HG02623 (cell line): ENCODE data around the gene NRXN2.

Experiments
- ATAC-seq: cut with Tn5 transposase; IDR thresholded peaks from one replicate; pipeline ENCODE4 v1.9.1; 2021; ENCODE audit warnings: moderate library complexity; ENCODE audit not compliant: unreplicated experiment

The NRXN2 gene

DNA sequence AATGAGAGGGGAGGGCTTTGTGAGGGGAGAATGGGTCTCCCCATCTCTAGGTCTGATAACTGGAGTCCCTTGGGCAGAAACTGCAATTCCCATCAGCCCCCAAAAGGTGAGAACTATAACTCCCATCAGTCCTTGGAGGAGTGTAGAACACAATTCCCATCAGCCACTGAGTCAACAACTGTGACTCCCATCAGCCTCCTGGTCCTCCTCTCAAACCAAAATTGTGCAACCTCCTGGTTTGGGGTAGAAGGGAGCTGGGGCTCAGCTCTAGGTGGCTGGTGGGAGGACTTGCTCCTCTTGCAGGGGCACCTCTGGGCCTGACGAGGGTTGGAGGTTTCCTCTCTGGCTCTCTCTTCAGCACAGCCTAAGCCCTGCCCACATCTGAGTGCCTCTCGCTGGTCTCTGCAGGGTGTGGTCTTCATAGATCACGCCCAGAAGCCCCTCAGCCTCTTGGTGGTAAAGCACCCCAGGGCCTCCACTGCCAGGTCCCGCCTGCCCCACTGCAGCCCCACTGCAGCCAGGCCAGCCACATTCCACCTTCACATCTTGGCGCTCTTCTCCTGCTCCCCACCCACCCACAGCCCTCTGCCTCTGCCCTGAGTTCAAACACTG, 113.5 kb downstream of the NRXN2 start:
- no peak for ATAC-seq

DNA sequence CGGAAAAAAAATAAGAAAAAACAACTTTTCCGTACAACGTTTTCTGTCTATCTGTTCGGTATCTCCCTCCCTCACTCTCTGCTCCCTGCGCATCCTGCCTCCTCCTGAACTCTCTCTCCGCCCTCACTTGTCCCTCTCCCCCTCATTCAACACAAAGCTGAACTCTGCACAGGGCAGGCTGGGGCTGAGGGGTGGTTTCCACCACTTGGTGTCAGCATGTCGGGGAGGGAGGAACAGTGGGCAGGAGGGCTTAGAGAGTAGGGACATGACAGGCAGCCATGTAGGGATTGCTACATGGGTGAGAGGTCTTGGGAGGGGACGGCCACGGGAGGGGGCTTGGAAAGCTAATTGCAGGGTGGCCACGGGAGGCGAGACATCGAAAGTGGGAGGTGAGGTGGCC, 114.4 kb downstream of the NRXN2 start:
- no peak for ATAC-seq

DNA sequence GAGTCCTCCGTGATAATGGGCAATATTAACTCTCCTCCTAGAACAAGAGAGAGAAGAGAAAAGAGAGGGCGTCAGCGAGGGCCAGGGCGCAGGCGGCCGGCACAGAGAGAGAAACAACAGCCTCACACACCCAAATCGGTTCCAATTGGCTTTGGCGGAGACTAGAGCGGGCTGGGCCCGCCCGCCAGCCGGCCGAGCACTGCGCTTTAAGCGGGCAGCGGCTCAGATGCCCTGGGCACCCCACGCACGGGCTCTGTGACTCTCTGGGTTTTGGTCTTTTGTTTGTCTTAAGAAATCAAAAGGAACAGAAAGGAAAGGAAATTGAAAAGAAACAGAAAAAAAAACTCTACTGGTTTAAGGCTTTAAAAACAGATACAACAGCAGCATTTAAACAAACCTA, 115.0 kb downstream of the NRXN2 start:
- ATAC-seq = no peak

GRCh38 chr11:64607381-64607985, 115.5 kb downstream of the NRXN2 start:
- ATAC-seq = no peak

DNA sequence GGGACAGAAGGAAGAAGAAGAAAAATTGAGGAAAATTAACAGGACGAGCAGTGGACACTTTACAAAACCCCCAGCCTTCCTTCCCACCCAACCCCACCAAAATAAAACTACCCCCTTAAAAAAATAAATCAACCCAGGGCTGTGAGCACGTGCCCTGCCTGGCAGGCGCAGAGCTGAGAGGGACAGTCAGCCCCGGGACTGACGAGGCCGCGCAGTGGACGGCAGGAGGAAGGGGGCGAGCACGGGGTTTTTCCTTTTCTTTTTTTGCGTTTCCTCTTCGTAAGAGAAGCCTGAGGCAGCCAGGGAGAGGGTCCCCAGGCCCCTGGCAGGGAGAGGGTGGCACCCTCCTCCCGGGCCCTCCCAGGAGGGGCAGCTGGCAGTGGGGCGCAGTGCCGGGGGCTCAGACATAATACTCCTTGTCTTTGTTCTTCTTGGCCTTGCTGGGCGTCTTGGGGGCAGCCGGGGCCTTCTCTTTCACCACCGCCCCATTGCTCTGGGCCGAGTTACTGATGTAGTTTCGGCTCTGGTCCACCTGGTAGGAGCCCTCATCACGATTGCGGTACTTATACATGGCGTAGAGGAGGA, 116.1 kb downstream of the NRXN2 start:
- ATAC-seq = no peak

DNA sequence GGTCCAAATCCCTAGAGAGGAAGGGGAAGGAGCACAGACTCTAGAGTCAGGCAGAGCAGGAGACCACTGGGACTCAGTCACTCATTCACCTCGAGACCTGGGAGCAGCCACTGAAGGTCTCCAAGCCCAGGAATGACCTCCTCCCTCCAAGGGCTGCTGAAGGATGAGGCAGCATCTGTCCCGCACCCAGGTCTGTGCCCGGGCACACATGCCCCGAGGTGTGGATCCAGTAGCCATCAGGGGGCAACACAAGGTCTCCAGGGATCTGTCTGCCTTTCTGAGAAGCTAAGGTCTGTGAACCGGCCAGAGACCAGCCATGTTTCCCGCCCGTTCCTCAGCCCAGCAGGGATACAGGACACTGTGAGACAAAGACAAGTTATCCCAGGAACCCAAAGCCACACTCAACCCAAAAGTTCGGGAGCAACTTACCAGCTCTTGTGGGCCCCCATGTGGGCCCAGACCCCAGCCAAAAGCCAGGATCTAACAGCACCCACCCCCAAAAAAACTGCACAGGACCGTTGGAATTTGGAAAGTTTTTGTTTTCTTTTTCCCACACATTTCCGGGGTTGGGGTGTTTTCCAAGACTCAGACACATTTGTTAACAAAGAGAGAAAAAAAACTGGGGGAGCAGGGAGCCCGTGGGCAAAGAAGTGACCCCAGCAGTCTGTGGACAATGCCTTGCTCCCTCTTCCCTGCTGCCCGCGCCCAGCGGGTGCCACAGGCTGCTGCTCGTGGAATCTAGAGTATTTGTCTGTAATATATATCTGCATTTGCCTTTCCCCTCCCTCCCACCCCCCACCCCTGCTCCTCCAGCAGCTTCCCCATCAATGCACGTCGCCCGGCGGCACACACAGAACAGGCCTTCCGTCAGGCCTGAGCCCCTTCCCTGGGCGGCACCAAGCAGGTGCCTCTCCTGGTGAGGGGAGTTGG, 117.1 kb downstream of the NRXN2 start:
- no peak for ATAC-seq

DNA sequence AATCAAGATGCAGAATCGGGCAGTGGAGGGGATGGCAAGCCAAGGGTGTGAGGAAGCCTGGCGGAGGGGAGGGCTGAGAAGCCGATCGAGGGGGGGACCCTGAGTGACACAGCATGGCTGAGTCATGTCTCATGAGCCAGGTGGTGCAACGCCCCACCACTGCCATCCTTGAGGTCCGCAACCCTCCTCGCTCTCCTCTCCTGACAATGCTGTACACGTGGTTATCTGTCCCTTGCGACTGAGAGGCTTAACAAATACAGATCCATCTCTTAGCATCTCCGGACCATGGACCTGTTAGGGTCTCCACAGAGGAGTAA, 117.8 kb downstream of the NRXN2 start:
- ATAC-seq = no peak

- ATAC-seq = no peak
Observed at GRCh38 chr11:64604458-64605243, 118.3 kb downstream of the NRXN2 start.

GRCh38 chr11:64603411-64604110, 119.4 kb downstream of the NRXN2 start:
- ATAC-seq = no peak

- no peak for ATAC-seq
Observed at GRCh38 chr11:64602466-64603070, 120.4 kb downstream of the NRXN2 start.

GRCh38 chr11:64601605-64602465, 121.2 kb downstream of the NRXN2 start:
- no peak for ATAC-seq

DNA sequence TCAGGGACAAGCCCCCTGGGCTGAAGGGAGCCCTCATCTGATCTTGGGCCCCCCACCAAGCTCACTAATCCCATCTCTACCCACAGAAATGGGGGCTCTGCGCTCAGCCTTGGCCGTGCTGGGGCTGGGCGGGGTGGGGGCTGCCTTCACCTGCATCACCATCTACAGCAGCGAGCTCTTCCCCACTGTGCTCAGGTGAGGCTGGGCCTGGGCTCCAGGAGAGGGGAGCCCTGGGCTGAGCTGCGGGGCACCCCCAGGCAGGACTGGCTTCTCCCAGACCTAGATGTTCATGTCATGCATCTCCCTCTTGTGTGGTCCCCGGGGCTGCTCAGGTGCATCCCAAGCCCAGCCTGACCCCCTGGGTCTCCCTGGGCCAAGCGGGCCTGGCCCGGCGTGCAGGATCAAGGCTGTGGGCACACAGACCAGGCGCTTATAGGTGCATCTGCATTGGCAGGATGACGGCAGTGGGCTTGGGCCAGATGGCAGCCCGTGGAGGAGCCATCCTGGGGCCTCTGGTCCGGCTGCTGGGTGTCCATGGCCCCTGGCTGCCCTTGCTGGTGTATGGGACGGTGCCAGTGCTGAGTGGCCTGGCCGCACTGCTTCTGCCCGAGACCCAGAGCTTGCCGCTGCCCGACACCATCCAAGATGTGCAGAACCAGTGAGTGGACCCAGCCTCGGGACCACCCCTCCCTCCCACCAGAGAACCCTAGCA, 122.6 kb downstream of the NRXN2 start:
- no peak for ATAC-seq

DNA sequence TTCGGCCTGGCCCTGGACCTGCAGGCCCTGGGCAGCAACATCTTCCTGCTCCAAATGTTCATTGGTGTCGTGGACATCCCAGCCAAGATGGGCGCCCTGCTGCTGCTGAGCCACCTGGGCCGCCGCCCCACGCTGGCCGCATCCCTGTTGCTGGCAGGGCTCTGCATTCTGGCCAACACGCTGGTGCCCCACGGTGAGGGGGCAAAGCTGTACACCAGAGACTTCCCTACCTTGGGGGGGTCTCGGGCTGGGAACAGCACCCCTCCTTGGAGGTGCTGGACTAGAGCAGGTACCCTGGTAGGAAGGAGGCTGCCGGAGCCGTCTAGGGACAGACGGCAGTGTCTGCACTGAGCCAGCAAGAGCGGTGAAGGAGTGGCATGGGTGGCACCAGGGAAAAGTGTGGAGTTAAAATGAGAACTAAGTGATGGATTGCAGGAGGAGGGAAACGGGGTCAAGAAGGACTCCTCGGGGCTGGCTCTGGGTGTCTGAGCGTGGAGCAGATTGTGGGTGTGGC, 123.2 kb downstream of the NRXN2 start:
- ATAC-seq = no peak

- no peak for ATAC-seq
Observed at GRCh38 chr11:64598797-64599697, 124.0 kb downstream of the NRXN2 start.

- ATAC-seq = no peak
Observed at GRCh38 chr11:64598106-64598796, 124.7 kb downstream of the NRXN2 start.

- no peak for ATAC-seq
Observed at GRCh38 chr11:64597671-64598101, 125.3 kb downstream of the NRXN2 start.
